Liver (tissue), 3 donors: Measurements from ENCODE around the gene CREB3L2.

Experiments used
- CTCF ChIP-seq: fragments of 150-350 bp; IDR thresholded peaks from 2 replicates; pipeline ENCODE4 v1.5.1; 2017; ENCODE audit warnings: improper control_type of control experiment, low read depth, low read length; ENCODE audit not compliant: missing input control
- FOXA1 ChIP-seq: IDR thresholded peaks from 2 replicates; pipeline ENCODE4 v1.6.1; 2016; ENCODE audit warnings: antibody characterized with exemption
- RXRA ChIP-seq, 2 donors: IDR thresholded peaks; 2 replicates each; pipeline ENCODE4 v1.6.1; 2017 to 2018; ENCODE audit warnings: antibody characterized with exemption in 2 of 2, mild to moderate bottlenecking in 1 of 2
- YY1 ChIP-seq: IDR thresholded peaks from 2 replicates; pipeline ENCODE4 v1.6.1; 2016; ENCODE audit warnings: antibody characterized with exemption, mild to moderate bottlenecking
- TF ChIP-seq, protein P1 (sequence below): IDR thresholded peaks from 2 replicates; pipeline ENCODE4 v1.6.1; 2016; ENCODE audit warnings: antibody characterized with exemption
- TF ChIP-seq, protein P2 (sequence below): IDR thresholded peaks from 2 replicates; pipeline ENCODE4 v1.6.1; 2016; ENCODE audit warnings: antibody characterized with exemption
- donor health status: healthy.
- donor health status: healthy.

- TF ChIP-seq, protein P1, sequence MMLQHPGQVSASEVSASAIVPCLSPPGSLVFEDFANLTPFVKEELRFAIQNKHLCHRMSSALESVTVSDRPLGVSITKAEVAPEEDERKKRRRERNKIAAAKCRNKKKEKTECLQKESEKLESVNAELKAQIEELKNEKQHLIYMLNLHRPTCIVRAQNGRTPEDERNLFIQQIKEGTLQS: no peak
- TF ChIP-seq CTCF (no peak), YY1 (no peak), FOXA1 (no peak), RXRA (IDR thresholded peaks at IDR 0.05) (no peak)
- TF ChIP-seq, protein P2, sequence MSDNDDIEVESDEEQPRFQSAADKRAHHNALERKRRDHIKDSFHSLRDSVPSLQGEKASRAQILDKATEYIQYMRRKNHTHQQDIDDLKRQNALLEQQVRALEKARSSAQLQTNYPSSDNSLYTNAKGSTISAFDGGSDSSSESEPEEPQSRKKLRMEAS: no peak
Observed at GRCh38 chr7:138025215-138026186, 23.6 kb upstream of the CREB3L2 start.
